SK-N-SH treated with all-trans-retinoic acid at 6 μM for 48 hours (cell line): ENCODE data around the gene OTOF.

Experiments used
- ATAC-seq: fragments of 200-7000 bp; cut with Tn5 transposase; 3 replicates; pipeline ENCODE4 v1.9.1; 2020; ENCODE audit warnings: mild to moderate bottlenecking, moderate library complexity
- ARNTL ChIP-seq: fragments of 450-650 bp; formaldehyde crosslinking; IDR thresholded peaks from 2 replicates; pipeline ENCODE4 v1.5.0; 2020; ENCODE audit warnings: low read depth, mild to moderate bottlenecking, moderate library complexity, borderline replicate concordance
- BACH2 ChIP-seq: fragments of 250-450 bp; sonication (Bioruptor Pico); IDR thresholded peaks from 2 replicates; pipeline ENCODE4 v1.9.0; 2021; ENCODE audit warnings: mild to moderate bottlenecking, borderline replicate concordance
- ESRRG ChIP-seq: fragments of 250-450 bp; sonication (Bioruptor Pico); IDR thresholded peaks from 2 replicates; pipeline ENCODE4 v1.6.1; 2021; ENCODE audit warnings: mild to moderate bottlenecking
- OSR1 ChIP-seq: fragments of 250-450 bp; sonication (Bioruptor Pico); IDR thresholded peaks from 2 replicates; pipeline ENCODE4 v1.8.0; 2022; ENCODE audit warnings: moderate library complexity, mild to moderate bottlenecking, inconsistent platforms
- PPARA ChIP-seq: fragments of 250-450 bp; sonication (Bioruptor Pico); IDR thresholded peaks from 2 replicates; pipeline ENCODE4 v1.5.0; 2020; ENCODE audit warnings: mild to moderate bottlenecking, borderline replicate concordance
- RARB ChIP-seq: fragments of 250-450 bp; sonication (Bioruptor Pico); IDR thresholded peaks from 2 replicates; pipeline ENCODE4 v1.8.0; 2021; ENCODE audit warnings: mild to moderate bottlenecking, moderate library complexity
- SNAI2 ChIP-seq: fragments of 250-450 bp; sonication (Bioruptor Pico); IDR thresholded peaks from 2 replicates; pipeline ENCODE4 v1.5.0; 2020; ENCODE audit warnings: mild to moderate bottlenecking, moderate library complexity
- TOX ChIP-seq: fragments of 250-450 bp; sonication (Bioruptor Pico); IDR thresholded peaks from 2 replicates; pipeline ENCODE4 v1.8.0; 2021; ENCODE audit warnings: mild to moderate bottlenecking, moderate library complexity, borderline replicate concordance
- ZC3H10 ChIP-seq: fragments of 250-450 bp; sonication (Bioruptor Pico); IDR thresholded peaks from 2 replicates; pipeline ENCODE4 v1.5.1; 2021; ENCODE audit warnings: mild to moderate bottlenecking, moderate library complexity
- ZFP3 ChIP-seq: fragments of 250-450 bp; sonication (Bioruptor Pico); IDR thresholded peaks from 2 replicates; pipeline ENCODE4 v1.5.0; 2020; ENCODE audit warnings: mild to moderate bottlenecking, moderate library complexity
- ZFP30 ChIP-seq: fragments of 450-650 bp; formaldehyde crosslinking; IDR thresholded peaks from 2 replicates; pipeline ENCODE4 v1.5.0; 2022; ENCODE audit warnings: mild to moderate bottlenecking, moderate library complexity
- ZNF565 ChIP-seq: fragments of 450-650 bp; formaldehyde crosslinking; conservative IDR thresholded peaks from 2 replicates; pipeline ENCODE4 v1.5.0; 2020; ENCODE audit warnings: low read depth, mild to moderate bottlenecking, moderate library complexity
- ZNF70 ChIP-seq: fragments of 450-650 bp; formaldehyde crosslinking; IDR thresholded peaks from 2 replicates; pipeline ENCODE4 v1.5.0; 2020; ENCODE audit warnings: mild to moderate bottlenecking, moderate library complexity
- ZNF8 ChIP-seq: fragments of 450-650 bp; formaldehyde crosslinking; IDR thresholded peaks from 2 replicates; pipeline ENCODE4 v1.5.0; 2020; ENCODE audit warnings: mild to moderate bottlenecking, moderate library complexity
- TF ChIP-seq, protein P1 (sequence below): fragments of 250-450 bp; sonication (Bioruptor Pico); IDR thresholded peaks from 2 replicates; pipeline ENCODE4 v1.8.0; 2021; ENCODE audit warnings: low read depth, mild to moderate bottlenecking, moderate library complexity, borderline replicate concordance
- TF ChIP-seq, protein P2 (sequence below): fragments of 250-450 bp; sonication (Bioruptor Pico); IDR thresholded peaks from 2 replicates; pipeline ENCODE4 v1.5.0; 2020; ENCODE audit warnings: mild to moderate bottlenecking, moderate library complexity
- TF ChIP-seq, protein P3 (sequence below): fragments of 250-450 bp; sonication (Bioruptor Pico); IDR thresholded peaks from 2 replicates; pipeline ENCODE4 v1.5.1; 2020; ENCODE audit warnings: low read depth, mild to moderate bottlenecking, moderate library complexity
- TF ChIP-seq, protein P4 (sequence below): fragments of 250-450 bp; sonication (Bioruptor Pico); IDR thresholded peaks from 2 replicates; pipeline ENCODE4 v1.5.1; 2021; ENCODE audit warnings: mild to moderate bottlenecking, moderate library complexity
- TF ChIP-seq, protein P5 (sequence below): fragments of 250-450 bp; sonication (Bioruptor Pico); IDR thresholded peaks from 2 replicates; pipeline ENCODE4 v1.8.0; 2020; ENCODE audit warnings: mild to moderate bottlenecking, moderate library complexity, borderline replicate concordance

The OTOF gene

DNA sequence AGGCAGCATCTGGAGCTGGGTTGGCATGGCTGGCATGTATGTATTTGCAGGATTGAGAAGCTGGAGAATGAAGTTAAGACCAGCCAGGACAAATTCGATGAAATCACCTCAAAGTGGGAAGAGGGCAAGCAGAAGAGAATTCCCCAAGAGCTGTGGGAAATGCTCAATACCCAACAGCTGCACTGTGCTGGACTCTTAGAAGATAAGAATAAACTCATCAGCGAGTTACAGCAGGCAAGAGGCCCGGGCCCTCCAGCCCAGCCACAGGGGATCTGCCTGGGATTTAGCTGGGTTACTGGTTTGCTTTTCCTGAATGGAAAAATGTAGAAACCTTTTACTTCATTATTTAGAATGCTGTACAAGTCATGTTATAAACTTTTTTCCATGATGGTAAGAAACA lies 53.7 kb downstream of the OTOF start:
- no peak for TF ChIP-seq ESRRG (CRISPR knock-in tag)
- TF ChIP-seq, protein P1, sequence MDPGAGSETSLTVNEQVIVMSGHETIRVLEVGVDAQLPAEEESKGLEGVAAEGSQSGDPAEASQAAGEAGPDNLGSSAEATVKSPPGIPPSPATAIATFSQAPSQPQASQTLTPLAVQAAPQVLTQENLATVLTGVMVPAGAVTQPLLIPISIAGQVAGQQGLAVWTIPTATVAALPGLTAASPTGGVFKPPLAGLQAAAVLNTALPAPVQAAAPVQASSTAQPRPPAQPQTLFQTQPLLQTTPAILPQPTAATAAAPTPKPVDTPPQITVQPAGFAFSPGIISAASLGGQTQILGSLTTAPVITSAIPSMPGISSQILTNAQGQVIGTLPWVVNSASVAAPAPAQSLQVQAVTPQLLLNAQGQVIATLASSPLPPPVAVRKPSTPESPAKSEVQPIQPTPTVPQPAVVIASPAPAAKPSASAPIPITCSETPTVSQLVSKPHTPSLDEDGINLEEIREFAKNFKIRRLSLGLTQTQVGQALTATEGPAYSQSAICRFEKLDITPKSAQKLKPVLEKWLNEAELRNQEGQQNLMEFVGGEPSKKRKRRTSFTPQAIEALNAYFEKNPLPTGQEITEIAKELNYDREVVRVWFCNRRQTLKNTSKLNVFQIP (CRISPR knock-in tag) = no peak
- TF ChIP-seq, protein P2, sequence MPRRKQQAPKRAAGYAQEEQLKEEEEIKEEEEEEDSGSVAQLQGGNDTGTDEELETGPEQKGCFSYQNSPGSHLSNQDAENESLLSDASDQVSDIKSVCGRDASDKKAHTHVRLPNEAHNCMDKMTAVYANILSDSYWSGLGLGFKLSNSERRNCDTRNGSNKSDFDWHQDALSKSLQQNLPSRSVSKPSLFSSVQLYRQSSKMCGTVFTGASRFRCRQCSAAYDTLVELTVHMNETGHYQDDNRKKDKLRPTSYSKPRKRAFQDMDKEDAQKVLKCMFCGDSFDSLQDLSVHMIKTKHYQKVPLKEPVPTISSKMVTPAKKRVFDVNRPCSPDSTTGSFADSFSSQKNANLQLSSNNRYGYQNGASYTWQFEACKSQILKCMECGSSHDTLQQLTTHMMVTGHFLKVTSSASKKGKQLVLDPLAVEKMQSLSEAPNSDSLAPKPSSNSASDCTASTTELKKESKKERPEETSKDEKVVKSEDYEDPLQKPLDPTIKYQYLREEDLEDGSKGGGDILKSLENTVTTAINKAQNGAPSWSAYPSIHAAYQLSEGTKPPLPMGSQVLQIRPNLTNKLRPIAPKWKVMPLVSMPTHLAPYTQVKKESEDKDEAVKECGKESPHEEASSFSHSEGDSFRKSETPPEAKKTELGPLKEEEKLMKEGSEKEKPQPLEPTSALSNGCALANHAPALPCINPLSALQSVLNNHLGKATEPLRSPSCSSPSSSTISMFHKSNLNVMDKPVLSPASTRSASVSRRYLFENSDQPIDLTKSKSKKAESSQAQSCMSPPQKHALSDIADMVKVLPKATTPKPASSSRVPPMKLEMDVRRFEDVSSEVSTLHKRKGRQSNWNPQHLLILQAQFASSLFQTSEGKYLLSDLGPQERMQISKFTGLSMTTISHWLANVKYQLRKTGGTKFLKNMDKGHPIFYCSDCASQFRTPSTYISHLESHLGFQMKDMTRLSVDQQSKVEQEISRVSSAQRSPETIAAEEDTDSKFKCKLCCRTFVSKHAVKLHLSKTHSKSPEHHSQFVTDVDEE (CRISPR knock-in tag) = no peak
- no peak for TF ChIP-seq PPARA (CRISPR knock-in tag)
- TF ChIP-seq ZNF565 = no peak
- no peak for TF ChIP-seq OSR1
- TF ChIP-seq ZNF70 (CRISPR knock-in tag) = no peak
- TF ChIP-seq SNAI2 (CRISPR knock-in tag) = no peak
- TF ChIP-seq ARNTL (CRISPR knock-in tag) = no peak
- no peak for TF ChIP-seq BACH2
- TF ChIP-seq RARB (CRISPR knock-in tag) = no peak
- TF ChIP-seq, protein P3, sequence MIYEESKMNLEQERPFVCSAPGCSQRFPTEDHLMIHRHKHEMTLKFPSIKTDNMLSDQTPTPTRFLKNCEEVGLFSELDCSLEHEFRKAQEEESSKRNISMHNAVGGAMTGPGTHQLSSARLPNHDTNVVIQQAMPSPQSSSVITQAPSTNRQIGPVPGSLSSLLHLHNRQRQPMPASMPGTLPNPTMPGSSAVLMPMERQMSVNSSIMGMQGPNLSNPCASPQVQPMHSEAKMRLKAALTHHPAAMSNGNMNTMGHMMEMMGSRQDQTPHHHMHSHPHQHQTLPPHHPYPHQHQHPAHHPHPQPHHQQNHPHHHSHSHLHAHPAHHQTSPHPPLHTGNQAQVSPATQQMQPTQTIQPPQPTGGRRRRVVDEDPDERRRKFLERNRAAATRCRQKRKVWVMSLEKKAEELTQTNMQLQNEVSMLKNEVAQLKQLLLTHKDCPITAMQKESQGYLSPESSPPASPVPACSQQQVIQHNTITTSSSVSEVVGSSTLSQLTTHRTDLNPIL (CRISPR knock-in tag) = no peak
- TF ChIP-seq, protein P4, sequence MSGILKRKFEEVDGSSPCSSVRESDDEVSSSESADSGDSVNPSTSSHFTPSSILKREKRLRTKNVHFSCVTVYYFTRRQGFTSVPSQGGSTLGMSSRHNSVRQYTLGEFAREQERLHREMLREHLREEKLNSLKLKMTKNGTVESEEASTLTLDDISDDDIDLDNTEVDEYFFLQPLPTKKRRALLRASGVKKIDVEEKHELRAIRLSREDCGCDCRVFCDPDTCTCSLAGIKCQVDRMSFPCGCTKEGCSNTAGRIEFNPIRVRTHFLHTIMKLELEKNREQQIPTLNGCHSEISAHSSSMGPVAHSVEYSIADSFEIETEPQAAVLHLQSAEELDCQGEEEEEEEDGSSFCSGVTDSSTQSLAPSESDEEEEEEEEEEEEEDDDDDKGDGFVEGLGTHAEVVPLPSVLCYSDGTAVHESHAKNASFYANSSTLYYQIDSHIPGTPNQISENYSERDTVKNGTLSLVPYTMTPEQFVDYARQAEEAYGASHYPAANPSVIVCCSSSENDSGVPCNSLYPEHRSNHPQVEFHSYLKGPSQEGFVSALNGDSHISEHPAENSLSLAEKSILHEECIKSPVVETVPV (CRISPR knock-in tag) = no peak
- no peak for TF ChIP-seq ZNF8 (CRISPR knock-in tag)
- no peak for TF ChIP-seq ZFP3 (CRISPR knock-in tag)
- no peak for TF ChIP-seq TOX (CRISPR knock-in tag)
- no peak for ATAC-seq

DNA sequence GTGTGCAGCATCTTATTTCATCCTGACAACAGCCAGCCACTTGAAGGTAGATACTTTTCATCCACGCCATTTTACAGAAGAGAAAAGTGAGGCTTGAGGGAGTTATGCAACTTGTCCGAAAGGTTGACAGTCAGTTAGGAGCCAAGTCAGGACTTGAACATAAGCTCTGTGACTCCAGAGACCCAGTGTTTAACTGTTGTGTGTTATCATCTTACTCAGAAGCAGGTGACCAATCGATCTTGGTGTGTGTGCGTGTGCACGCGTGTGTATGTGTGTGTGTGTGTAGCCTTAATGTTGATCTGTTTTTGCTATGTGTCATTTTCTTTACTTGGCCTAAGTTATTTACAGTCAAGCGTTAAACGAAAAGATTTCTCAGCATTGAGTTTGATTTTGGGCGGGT lies 54.2 kb downstream of the OTOF start:
- no peak for ATAC-seq
- TF ChIP-seq, protein P1 (CRISPR knock-in tag) = no peak
- TF ChIP-seq PPARA (CRISPR knock-in tag) (no peak), ZC3H10 (CRISPR knock-in tag) (no peak), ZFP30 (CRISPR knock-in tag) (no peak)
- TF ChIP-seq, protein P2 (CRISPR knock-in tag) = no peak
- TF ChIP-seq, protein P5, sequence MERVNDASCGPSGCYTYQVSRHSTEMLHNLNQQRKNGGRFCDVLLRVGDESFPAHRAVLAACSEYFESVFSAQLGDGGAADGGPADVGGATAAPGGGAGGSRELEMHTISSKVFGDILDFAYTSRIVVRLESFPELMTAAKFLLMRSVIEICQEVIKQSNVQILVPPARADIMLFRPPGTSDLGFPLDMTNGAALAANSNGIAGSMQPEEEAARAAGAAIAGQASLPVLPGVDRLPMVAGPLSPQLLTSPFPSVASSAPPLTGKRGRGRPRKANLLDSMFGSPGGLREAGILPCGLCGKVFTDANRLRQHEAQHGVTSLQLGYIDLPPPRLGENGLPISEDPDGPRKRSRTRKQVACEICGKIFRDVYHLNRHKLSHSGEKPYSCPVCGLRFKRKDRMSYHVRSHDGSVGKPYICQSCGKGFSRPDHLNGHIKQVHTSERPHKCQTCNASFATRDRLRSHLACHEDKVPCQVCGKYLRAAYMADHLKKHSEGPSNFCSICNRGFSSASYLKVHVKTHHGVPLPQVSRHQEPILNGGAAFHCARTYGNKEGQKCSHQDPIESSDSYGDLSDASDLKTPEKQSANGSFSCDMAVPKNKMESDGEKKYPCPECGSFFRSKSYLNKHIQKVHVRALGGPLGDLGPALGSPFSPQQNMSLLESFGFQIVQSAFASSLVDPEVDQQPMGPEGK (CRISPR knock-in tag) = no peak
